Suprapubic skin (tissue), 3 donors: ENCODE measurements around the gene ADAM33.

Experiments used
- CTCF ChIP-seq, 2 donors: fragments of 200-600 bp in 1 of 2; fragments of 450-650 bp in 1 of 2; sonication (generic) in 1 of 2; IDR thresholded peaks; one replicate each; pipeline ENCODE4 v1.5.1; 2016 to 2019; ENCODE audit warnings: antibody characterized with exemption in 2 of 2, mild to moderate bottlenecking in 1 of 2, moderate library complexity in 1 of 2
- POLR2AphosphoS5 ChIP-seq, 3 donors: sonication (generic); formaldehyde crosslinking; IDR thresholded peaks; one replicate each; pipeline ENCODE4 v1.6.1; 2017; ENCODE audit warnings: antibody characterized with exemption in 3 of 3

GRCh38 chr20:3705491-3705969, 23.7 kb upstream of the ADAM33 start:
- TF ChIP-seq CTCF (IDR thresholded peaks at IDR 0.05) (no peak), POLR2AphosphoS5 (IDR thresholded peaks at IDR 0.05) (no peak)
